ENCODE measurements around the gene PKHD1. TPM values are rescaled to one million over a fixed set of nuclear protein-coding genes. Genes with fewer than 3 reads are reported as not detected.

PKHD1 gene
- total RNA-seq (2014; rRNA removed; shearing (Covaris generic)) = under 0.01 TPM in 1 of 2 replicates, not detected in the other

GRCh38 chr6:52087498-52087999, at the start of gene PKHD1:
Gene PKHD1 (minus strand): TSS chr6:52087613. CDS start chr6:52084933, 2,680 bp downstream.
- no peak within 1 kb of the TSS for H3K4me3 ChIP-seq
- no peaks in the 10 kb centered on the region for H3K9me3 ChIP-seq (replicated peaks)
- no peaks in the 10 kb centered on the region for H3K4me1 ChIP-seq (replicated peaks)
- H3K27me3 ChIP-seq (replicated peaks) = peaks cover 7% of the 10 kb centered on the region
- no peak for DNase-seq (ENCODE audit: low read depth in 1 of 2, low spot score in 2 of 2)
- H3K27ac ChIP-seq = no peak within 1 kb of the TSS
- H3K36me3 ChIP-seq = no peaks in the 10 kb centered on the region

GRCh38 chr6:52136934-52137467, 49.6 kb upstream of the PKHD1 start:
- Histone ChIP-seq H3K27ac (no peak overlapping the region), H3K4me3 (no peak overlapping the region), H3K9me3 (replicated peaks) (no peaks in the 10 kb centered on the region), H3K4me1 (replicated peaks) (no peaks in the 10 kb centered on the region), H3K27me3 (replicated peaks) (peaks cover 8% of the 10 kb centered on the region), H3K36me3 (no peaks in the 10 kb centered on the region)
- no peak for DNase-seq (ENCODE audit: low read depth in 1 of 2, low spot score in 2 of 2)

DNA sequence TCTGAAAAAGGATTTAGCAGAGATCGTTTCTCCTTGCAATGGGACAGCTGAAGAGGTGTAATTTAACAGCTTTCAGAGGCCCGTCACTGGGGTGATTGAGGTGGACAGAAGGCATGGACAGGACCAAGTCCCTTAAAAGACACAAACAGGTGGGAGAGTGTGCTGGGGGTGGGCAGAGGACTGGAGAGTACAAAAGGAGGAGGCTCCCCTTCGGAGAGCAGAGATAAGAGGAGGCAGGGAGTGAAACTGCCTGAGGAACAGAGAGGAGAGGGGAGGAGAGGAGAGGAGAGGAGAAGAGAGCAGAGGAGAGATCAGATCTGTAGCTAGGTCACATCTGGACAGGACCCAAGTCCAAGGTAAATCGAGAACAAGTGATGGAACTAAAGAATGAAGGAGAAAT, 48.6 kb upstream of the PKHD1 start:
- H3K4me3 ChIP-seq = no peak overlapping the region
- DNase-seq (ENCODE audit: low read depth in 1 of 2, low spot score in 2 of 2) = no peak
- no peak overlapping the region for H3K27ac ChIP-seq

GRCh38 chr6:52135217-52135616, 47.8 kb upstream of the PKHD1 start:
- no peak for DNase-seq (ENCODE audit: low read depth in 1 of 2, low spot score in 2 of 2)
- no peak overlapping the region for H3K27ac ChIP-seq
- peaks cover 8% of the 10 kb centered on the region for H3K27me3 ChIP-seq (replicated peaks)
- H3K9me3 ChIP-seq (replicated peaks) = no peaks in the 10 kb centered on the region
- no peak overlapping the region for H3K4me3 ChIP-seq
- H3K36me3 ChIP-seq = no peaks in the 10 kb centered on the region
- no peaks in the 10 kb centered on the region for H3K4me1 ChIP-seq (replicated peaks)

More for the DNA sequence above, 48.6 kb upstream of the PKHD1 start:
- Histone ChIP-seq H3K9me3 (replicated peaks) (no peaks in the 10 kb centered on the region), H3K27me3 (replicated peaks) (peaks cover 8% of the 10 kb centered on the region), H3K36me3 (no peaks in the 10 kb centered on the region), H3K4me1 (replicated peaks) (no peaks in the 10 kb centered on the region)

DNA sequence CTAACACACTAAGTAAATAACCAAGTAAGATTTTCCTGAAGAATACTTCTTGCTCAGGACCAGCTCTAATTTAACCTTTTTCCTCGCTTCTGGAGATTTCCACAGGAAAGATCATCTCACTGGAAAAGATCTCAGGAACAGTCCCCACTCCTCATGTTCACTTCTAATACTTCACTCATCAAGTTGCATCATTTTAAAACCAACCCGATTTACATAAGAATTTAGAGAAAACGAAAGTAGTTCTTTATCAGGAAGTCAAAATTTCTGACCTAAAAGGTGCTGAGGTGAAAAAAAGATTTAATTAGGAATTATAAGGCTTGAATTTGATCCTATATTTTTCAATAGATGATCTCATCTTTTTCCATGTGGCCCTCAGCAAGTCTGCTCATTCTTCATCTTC, 46.6 kb upstream of the PKHD1 start:
- no peak overlapping the region for H3K4me3 ChIP-seq
- H3K27ac ChIP-seq = no peak overlapping the region
- H3K36me3 ChIP-seq = no peaks in the 10 kb centered on the region
- H3K27me3 ChIP-seq (replicated peaks) = peaks cover 5% of the 10 kb centered on the region
- no peaks in the 10 kb centered on the region for H3K9me3 ChIP-seq (replicated peaks)
- no peaks in the 10 kb centered on the region for H3K4me1 ChIP-seq (replicated peaks)
- DNase-seq (ENCODE audit: low read depth in 1 of 2, low spot score in 2 of 2) = no peak

DNA sequence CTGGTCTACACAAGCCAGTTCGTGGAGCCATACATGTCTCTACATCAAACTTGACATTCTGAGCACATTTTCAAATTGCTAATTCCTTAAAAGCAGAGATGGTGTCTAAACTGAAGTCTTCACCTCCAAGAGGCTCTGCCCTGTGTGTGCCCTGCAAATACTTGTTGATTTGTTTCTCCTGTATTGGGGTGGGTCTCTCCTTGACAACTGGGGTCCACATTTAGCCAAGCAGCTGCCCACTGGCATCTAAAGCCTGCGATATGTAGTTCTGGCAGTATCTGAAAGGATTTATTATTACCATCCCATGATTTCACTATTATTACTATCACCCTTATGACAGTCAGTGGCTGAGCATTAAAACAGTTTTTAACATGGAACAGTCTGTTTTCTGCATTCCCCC, 45.9 kb upstream of the PKHD1 start:
- no peaks in the 10 kb centered on the region for H3K36me3 ChIP-seq
- no peaks in the 10 kb centered on the region for H3K4me1 ChIP-seq (replicated peaks)
- H3K27ac ChIP-seq = no peak overlapping the region
- H3K9me3 ChIP-seq (replicated peaks) = no peaks in the 10 kb centered on the region
- H3K4me3 ChIP-seq = no peak overlapping the region
- peaks cover 5% of the 10 kb centered on the region for H3K27me3 ChIP-seq (replicated peaks)
- DNase-seq (ENCODE audit: low read depth in 1 of 2, low spot score in 2 of 2) = no peak

- no peak overlapping the region for H3K27ac ChIP-seq
- H3K36me3 ChIP-seq = no peaks in the 10 kb centered on the region
- no peak for DNase-seq (ENCODE audit: low read depth in 1 of 2, low spot score in 2 of 2)
- no peaks in the 10 kb centered on the region; the same call in none of the 2 replicates for H3K27me3 ChIP-seq (replicated peaks)
- H3K4me1 ChIP-seq (replicated peaks) = no peaks in the 10 kb centered on the region
- no peak overlapping the region for H3K4me3 ChIP-seq
- H3K9me3 ChIP-seq (replicated peaks) = no peaks in the 10 kb centered on the region
Observed at GRCh38 chr6:52132292-52132691, 44.9 kb upstream of the PKHD1 start.

- H3K4me1 ChIP-seq (replicated peaks) = no peaks in the 10 kb centered on the region
- DNase-seq (ENCODE audit: low read depth in 1 of 2, low spot score in 2 of 2) = no peak
- H3K27ac ChIP-seq = no peak overlapping the region
- no peaks in the 10 kb centered on the region for H3K9me3 ChIP-seq (replicated peaks)
- no peaks in the 10 kb centered on the region for H3K36me3 ChIP-seq
- no peaks in the 10 kb centered on the region; the same call in none of the 2 replicates for H3K27me3 ChIP-seq (replicated peaks)
- H3K4me3 ChIP-seq = no peak overlapping the region
Observed at GRCh38 chr6:52130440-52130839, 43.0 kb upstream of the PKHD1 start.

DNA sequence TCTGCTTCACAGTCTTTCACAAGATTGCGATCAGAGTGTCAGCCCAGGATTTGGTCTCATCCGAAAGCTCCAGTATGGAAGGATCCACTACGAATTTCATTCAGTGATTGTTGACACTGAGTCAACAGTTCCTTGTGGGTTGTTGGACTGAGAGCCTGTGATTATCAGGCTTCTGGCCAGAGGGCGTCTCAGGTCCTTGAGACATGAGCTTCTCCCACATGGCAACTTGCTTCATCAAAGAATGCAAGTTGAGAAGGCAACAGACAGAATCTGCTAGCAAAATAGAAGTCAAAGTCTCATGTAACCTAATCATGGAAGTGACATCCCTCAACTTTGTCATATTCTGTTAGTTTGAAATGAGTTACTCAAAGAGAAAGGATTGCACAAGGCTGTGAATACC, 40.5 kb upstream of the PKHD1 start:
- no peaks in the 10 kb centered on the region for H3K27me3 ChIP-seq (replicated peaks)
- H3K36me3 ChIP-seq = no peaks in the 10 kb centered on the region
- no peak for DNase-seq (ENCODE audit: low read depth in 1 of 2, low spot score in 2 of 2)
- H3K27ac ChIP-seq = no peak overlapping the region
- H3K9me3 ChIP-seq (replicated peaks) = no peaks in the 10 kb centered on the region
- no peak overlapping the region for H3K4me3 ChIP-seq
- no peaks in the 10 kb centered on the region for H3K4me1 ChIP-seq (replicated peaks)

- no peaks in the 10 kb centered on the region for H3K27me3 ChIP-seq (replicated peaks)
- H3K9me3 ChIP-seq (replicated peaks) = no peaks in the 10 kb centered on the region
- no peaks in the 10 kb centered on the region for H3K36me3 ChIP-seq
- H3K4me1 ChIP-seq (replicated peaks) = no peaks in the 10 kb centered on the region
- no peak overlapping the region for H3K4me3 ChIP-seq
- DNase-seq (ENCODE audit: low read depth in 1 of 2, low spot score in 2 of 2) = no peak
- no peak overlapping the region for H3K27ac ChIP-seq
Observed at GRCh38 chr6:52126231-52126630, 38.8 kb upstream of the PKHD1 start.

GRCh38 chr6:52125572-52125971, 38.2 kb upstream of the PKHD1 start:
- DNase-seq (ENCODE audit: low read depth in 1 of 2, low spot score in 2 of 2) = no peak
- Histone ChIP-seq H3K27ac (no peak overlapping the region), H3K27me3 (replicated peaks) (no peaks in the 10 kb centered on the region)

GRCh38 chr6:52125139-52125538, 37.7 kb upstream of the PKHD1 start:
- H3K4me3 ChIP-seq = no peak overlapping the region
- no peak for DNase-seq (ENCODE audit: low read depth in 1 of 2, low spot score in 2 of 2)
- H3K9me3 ChIP-seq (replicated peaks) = no peaks in the 10 kb centered on the region
- no peaks in the 10 kb centered on the region for H3K27me3 ChIP-seq (replicated peaks)
- H3K36me3 ChIP-seq = no peaks in the 10 kb centered on the region
- H3K4me1 ChIP-seq (replicated peaks) = no peaks in the 10 kb centered on the region
- H3K27ac ChIP-seq = no peak overlapping the region

More at GRCh38 chr6:52125572-52125971, 38.2 kb upstream of the PKHD1 start:
- no peaks in the 10 kb centered on the region for H3K36me3 ChIP-seq
- H3K4me3 ChIP-seq = no peak overlapping the region
- H3K4me1 ChIP-seq (replicated peaks) = no peaks in the 10 kb centered on the region
- no peaks in the 10 kb centered on the region for H3K9me3 ChIP-seq (replicated peaks)

DNA sequence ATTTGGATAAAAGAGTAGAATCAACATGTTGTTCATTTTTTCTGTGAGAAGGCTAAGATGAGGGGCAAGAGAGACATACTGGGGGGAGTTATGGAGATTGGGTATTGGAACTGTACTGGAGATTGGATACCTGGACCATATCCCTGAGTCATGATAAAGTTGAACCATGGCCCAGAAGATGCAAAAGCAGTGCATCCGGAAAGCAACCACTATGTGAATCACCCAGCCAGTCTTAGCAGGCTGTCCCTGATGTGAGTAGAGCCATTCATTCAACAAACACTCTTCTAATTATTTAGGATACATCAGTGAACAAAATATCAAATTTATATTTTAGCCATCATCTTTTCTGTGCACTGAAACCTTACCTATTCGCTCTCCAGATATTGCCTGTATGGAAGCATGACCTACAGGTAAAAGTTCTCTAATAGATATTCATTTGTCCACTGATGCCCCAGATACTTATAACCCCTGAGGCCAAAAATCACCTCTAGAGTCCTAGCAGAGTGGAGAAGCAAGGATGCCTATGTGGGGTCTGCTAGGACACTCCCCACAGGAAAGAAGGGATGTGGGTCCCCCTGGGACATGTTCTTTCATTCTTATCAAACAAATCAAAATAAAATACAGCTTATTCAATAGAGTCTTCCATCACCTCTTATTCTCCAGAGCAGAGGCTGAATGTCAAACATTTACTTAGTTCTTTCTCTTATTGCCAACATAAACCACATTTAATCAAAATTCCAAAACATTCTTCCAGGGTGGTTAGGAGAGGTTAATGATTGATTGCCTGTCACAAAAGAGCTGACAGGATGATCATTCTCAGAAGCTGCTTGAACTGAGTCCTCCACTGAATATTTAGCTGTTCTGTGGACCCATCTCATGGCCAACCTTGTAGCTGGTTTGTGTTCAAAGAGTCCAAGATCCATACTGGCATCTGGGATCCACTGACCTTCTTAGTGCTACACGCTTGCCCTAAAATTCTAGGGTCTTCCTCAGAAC, 37.0 kb upstream of the PKHD1 start:
- no peaks in the 10 kb centered on the region for H3K4me1 ChIP-seq (replicated peaks)
- H3K36me3 ChIP-seq = no peaks in the 10 kb centered on the region
- no peak for DNase-seq (ENCODE audit: low read depth in 1 of 2, low spot score in 2 of 2)
- no peak overlapping the region for H3K27ac ChIP-seq
- no peaks in the 10 kb centered on the region for H3K9me3 ChIP-seq (replicated peaks)
- H3K27me3 ChIP-seq (replicated peaks) = no peaks in the 10 kb centered on the region
- no peak overlapping the region for H3K4me3 ChIP-seq

- Histone ChIP-seq H3K36me3 (no peaks in the 10 kb centered on the region), H3K4me3 (no peak overlapping the region), H3K27me3 (replicated peaks) (no peaks in the 10 kb centered on the region), H3K9me3 (replicated peaks) (no peaks in the 10 kb centered on the region), H3K4me1 (replicated peaks) (no peaks in the 10 kb centered on the region), H3K27ac (no peak overlapping the region)
- no peak for DNase-seq (ENCODE audit: low read depth in 1 of 2, low spot score in 2 of 2)
Observed at GRCh38 chr6:52123251-52123650, 35.8 kb upstream of the PKHD1 start.

Measured in SJSA1 (cell line).